Measurements from ENCODE around the gene POU3F3. TPM values are rescaled to one million over a fixed set of nuclear protein-coding genes. Genes with fewer than 3 reads are reported as not detected.

The POU3F3 gene
- total and polyA plus RNA-seq, 10 donors, result not detected

- intact Hi-C loops (cut with DNase I; ENCODE audit: low total_unique reads), result no loop called here
- H3K4me3 ChIP-seq, result no peak overlapping the region
- no peaks in the 10 kb centered on the region for H3K36me3 ChIP-seq
- TF ChIP-seq POLR2AphosphoS5 (IDR thresholded peaks at IDR 0.05), result no peak
- no peak for TF ChIP-seq POLR2A (IDR thresholded peaks at IDR 0.05)
- TF ChIP-seq CTCF (IDR thresholded peaks at IDR 0.05 in 8 of 11, conservative IDR thresholded peaks at IDR 0.05 in 3 of 11), result no peak
- no peak for DNase-seq
- no peak overlapping the region for H3K27ac ChIP-seq
- 87 to 94% (median 88%) methylated on average over 6 of the region's 6 CpGs for WGBS, 5 donors
- H3K27me3 ChIP-seq (replicated peaks in 1 of 7), result peaks cover 0 to 21% (median 2%) of the 10 kb centered on the region in 7 donors
- H3K9me3 ChIP-seq, result no peaks in the 10 kb centered on the region
- H3K4me1 ChIP-seq, result no peaks in the 10 kb centered on the region
These were observed 48.4 kb downstream of the POU3F3 start for GRCh38 chr2:104902317-104902716.

Small RNA genes within 50 kb of the gene (small RNA-seq; reads per million reads assigned to genes)
- gene AC018730.1, result 0 reads per million in 4 donors

Other genes with a start within 250 kb of the POU3F3 start
- 10 to 100 TPM; 10.4 to 18.9 (median 14.9) TPM for gene MRPS9, start 184.0 kb downstream of the POU3F3 start, total RNA-seq
- 10 to 100 TPM; 22.1 to 28.7 (median 22.6) TPM for gene MRPS9, start 184.0 kb downstream of the POU3F3 start, polyA plus RNA-seq

Data from spleen (tissue), 11 donors.